GM10266 (cell line): ENCODE measurements around the gene LDLRAP1.

Experiments used
- DNase-seq: peaks from one replicate; pipeline ENCODE4 v3.0.0; 2012; ENCODE audit errors: extremely low spot score
- TF ChIP-seq, protein P1 (sequence below): IDR thresholded peaks from 2 replicates; pipeline ENCODE4 v1.5.1; 2012; ENCODE audit warnings: mild to moderate bottlenecking, low read depth; ENCODE audit not compliant: control insufficient read depth, insufficient read depth; ENCODE audit errors: missing control alignments

Gene LDLRAP1

DNA sequence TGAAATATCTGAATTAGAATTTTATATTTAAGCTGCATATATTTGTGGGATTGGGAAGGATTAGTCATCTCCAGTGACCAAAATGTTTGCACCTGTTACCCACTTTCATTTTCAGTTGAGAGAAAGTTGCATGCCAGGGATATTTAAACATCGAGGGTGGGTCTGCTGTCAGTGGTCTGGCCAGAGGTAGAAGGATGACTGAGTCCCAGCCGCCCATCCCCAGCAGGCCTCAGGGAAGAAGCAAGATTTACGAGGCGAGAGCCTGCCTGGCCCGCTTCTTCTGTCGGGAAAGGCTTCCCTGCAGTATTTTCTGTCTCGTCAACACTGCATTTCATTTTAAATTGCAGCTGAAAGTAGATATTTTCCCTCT, 71.8 kb downstream of the LDLRAP1 start:
- DNase-seq = no peak
- TF ChIP-seq, protein P1, sequence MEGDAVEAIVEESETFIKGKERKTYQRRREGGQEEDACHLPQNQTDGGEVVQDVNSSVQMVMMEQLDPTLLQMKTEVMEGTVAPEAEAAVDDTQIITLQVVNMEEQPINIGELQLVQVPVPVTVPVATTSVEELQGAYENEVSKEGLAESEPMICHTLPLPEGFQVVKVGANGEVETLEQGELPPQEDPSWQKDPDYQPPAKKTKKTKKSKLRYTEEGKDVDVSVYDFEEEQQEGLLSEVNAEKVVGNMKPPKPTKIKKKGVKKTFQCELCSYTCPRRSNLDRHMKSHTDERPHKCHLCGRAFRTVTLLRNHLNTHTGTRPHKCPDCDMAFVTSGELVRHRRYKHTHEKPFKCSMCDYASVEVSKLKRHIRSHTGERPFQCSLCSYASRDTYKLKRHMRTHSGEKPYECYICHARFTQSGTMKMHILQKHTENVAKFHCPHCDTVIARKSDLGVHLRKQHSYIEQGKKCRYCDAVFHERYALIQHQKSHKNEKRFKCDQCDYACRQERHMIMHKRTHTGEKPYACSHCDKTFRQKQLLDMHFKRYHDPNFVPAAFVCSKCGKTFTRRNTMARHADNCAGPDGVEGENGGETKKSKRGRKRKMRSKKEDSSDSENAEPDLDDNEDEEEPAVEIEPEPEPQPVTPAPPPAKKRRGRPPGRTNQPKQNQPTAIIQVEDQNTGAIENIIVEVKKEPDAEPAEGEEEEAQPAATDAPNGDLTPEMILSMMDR = no peak

DNA sequence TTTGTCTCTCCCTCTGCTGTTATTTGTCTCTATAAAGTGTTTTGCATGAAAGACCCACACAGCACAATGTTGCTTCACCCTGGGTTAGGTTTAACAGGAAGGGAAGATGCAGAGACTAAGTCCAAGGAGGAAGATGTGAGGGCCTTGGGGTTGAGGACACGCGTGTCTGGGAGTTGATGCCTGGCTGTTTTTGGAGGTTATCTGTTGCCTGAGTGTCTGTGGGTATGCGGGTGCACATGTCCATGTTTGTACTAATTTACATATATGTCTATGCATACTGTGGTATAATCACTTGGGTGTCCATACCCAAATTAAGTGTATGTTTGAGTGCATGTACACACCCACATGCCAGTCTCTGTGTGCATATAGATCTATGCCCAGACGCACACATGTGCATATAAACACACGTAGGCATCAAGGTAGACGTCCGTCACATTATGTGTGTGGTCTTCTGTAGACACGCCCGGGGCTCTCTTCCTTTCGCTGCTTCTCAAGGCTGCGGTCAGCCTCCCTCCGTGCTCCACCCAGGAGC, 72.2 kb downstream of the LDLRAP1 start:
- TF ChIP-seq, protein P1 = no peak
- DNase-seq = peak; percentile 10

DNA sequence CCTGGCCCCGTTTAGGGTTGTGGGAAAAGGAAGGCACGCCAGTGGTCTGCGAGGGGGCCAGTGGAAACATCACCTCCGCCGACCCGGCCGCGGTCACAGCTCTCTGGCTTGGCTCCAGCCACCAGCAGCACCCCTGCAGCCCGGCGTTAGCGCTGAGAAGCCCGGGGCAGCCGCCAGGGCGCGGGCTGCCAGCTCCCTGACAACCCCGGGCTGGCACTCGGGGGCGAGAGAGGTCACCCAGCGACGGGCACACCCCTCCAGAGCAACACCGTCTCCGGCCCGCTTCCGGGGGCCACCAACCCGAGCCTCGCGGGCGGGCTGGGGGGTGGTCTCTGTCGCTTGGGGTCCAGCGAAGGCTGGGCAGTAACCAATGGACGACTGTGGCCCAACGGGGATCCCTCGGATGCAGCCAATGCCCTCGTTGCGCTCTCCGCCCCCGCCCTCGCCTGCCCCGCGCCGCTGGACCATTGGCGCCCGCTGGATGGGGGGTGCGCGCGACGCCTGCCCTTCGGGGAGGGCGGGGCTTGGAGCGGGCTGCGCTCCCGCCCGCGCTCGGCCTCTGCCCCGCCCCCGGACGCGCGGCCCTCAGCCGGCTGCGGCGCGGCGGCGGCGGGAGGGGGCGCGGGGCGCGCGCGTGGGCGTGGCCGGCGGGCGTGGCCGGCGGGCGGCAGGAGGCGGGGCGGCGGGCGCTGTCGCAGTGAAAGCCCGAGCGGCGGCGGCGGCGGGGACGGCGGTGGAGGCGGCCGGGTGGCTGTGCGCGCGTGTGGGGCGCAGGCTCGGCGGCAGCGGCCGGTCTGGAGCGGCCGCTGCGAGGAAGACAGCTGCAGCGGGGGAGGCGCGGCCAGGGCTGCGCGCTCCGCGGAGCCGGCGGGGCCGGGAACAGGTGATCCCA, 72.9 kb downstream of the LDLRAP1 start, which contains the start of gene MAN1C1:
TSS of gene MAN1C1 (plus strand) at position 697 of the 892 bp plus-strand sequence. CDS start 1,007 bp downstream, outside the sequence.
- TF ChIP-seq, protein P1 = peak; percentile 16
- peak; percentile 97 for DNase-seq

DNA sequence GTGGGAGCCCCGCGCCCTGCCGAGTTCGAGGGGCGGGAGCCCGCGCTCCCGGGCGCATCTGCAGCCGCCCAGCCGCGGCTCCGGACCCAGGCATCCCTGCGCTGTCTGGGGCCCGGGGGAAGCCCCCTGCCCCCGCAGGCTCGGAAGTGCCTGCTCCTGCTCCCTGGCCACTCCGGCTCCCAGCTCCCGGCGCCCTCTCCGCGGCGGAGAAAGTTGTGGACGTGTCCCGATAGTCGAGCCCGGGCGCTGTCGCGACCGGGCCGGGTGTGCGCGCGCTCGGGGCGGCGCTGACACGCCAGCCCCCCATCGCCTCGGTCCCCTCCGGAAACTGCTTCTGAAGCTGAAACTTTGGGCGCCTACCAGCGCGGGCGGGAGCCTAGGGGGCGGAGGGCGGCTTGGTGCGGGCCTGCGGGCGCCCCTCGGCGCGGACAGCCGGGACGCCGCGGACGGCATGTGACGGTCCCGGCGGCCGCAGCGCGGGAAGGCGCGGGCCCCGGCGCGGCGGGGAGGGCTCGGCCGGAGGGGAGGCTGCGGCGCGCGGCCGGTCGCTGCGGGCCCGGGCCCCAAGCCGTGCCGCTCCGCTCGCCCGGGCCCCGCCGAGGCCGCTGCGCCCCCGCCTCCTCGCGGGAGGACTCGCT, 73.7 kb downstream of the LDLRAP1 start:
- TF ChIP-seq, protein P1 = no peak
- peak; percentile 56 for DNase-seq

DNA sequence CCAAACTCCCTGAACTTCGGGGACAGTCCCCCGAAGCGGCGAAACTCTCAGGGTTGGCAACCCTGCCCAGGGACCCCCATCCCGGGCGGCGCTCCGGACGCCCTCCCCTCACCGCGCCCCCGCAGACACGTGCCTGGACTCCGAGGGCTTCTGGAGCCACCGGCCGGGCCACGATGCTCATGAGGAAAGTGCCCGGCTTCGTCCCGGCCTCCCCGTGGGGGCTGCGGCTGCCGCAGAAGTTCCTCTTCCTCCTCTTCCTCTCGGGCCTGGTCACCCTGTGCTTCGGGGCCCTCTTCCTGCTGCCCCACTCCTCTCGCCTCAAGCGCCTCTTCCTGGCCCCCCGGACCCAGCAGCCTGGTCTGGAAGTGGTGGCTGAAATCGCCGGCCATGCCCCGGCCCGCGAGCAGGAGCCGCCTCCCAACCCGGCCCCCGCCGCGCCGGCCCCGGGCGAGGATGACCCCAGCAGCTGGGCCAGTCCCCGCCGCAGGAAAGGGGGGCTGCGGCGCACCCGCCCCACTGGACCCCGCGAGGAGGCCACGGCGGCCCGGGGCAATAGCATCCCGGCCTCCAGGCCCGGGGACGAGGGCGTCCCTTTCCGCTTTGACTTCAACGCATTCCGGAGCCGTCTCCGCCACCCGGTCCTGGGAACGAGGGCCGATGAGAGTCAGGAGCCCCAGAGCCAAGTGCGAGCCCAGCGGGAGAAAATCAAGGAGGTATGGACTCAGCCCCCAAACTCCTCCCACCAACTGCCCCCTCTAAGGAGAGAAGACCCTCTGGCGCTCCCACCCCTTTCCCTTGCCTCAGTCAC, 74.4 kb downstream of the LDLRAP1 start:
- TF ChIP-seq, protein P1 = no peak
- DNase-seq = peak; percentile 48

DNA sequence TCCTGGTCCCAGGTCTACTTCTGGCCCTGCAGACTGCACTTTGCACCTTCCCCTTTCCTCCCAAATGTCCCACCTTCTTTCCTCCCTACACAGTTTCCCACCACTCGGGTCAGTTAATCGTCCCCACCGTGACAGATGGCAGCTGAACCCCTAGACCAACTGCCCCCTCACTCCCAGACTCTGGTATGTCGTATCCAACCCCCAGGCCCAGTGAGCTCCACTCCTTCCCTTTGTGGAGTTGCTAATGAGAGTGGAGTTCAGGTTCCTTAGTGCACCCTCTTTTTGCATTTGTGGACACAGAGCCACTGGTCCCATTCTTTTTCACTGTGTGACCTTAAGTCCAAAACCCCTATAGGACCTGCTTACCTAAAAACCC, 75.0 kb downstream of the LDLRAP1 start:
- TF ChIP-seq, protein P1 = no peak
- no peak for DNase-seq
